Measurements from ENCODE around the gene PUDP. TPM values are rescaled to one million over a fixed set of nuclear protein-coding genes. Genes with fewer than 3 reads are reported as not detected.

PUDP gene
- total and polyA plus RNA-seq, 3 donors from 2014 or later = 8.8 to 15.5 (median 10.2) TPM

DNA sequence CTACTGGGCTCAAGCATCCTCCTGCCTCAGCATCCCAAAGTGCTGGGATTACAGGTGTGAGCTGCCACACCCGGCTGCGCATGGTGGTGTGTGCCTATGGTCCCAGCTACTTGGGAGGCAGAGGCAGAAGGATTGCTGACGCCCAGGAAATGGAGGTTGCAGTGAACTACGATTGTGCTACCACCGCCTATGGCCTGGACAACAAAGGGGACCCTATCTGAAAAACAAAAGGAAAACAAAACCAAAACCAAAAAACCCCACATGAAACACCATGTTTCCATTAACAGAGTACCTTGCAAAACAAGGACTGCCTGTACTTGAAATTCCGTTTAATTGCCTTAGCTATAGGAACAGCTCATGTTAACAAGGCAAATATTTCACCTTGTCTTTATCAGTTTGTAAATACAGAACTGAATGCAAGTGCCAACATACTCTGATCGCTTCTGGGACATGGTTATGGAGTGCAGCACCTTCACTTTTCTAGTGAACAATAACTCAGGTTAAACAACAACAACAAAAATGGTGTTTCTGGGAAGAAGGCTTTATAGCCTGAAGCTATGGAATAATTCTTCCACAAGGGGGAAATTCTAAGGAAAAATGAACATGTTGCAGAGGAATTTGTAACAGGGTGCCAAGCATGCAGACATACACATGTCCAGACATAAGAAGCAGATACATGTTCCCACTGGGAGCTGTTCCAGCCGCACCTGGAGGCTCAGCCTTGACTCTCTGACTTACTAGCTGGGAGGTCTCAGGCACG, 73.6 kb downstream of the PUDP start:
- H3K4me1 ChIP-seq = no peaks in the 10 kb centered on the region
- TF ChIP-seq, protein P1, sequence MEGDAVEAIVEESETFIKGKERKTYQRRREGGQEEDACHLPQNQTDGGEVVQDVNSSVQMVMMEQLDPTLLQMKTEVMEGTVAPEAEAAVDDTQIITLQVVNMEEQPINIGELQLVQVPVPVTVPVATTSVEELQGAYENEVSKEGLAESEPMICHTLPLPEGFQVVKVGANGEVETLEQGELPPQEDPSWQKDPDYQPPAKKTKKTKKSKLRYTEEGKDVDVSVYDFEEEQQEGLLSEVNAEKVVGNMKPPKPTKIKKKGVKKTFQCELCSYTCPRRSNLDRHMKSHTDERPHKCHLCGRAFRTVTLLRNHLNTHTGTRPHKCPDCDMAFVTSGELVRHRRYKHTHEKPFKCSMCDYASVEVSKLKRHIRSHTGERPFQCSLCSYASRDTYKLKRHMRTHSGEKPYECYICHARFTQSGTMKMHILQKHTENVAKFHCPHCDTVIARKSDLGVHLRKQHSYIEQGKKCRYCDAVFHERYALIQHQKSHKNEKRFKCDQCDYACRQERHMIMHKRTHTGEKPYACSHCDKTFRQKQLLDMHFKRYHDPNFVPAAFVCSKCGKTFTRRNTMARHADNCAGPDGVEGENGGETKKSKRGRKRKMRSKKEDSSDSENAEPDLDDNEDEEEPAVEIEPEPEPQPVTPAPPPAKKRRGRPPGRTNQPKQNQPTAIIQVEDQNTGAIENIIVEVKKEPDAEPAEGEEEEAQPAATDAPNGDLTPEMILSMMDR (IDR thresholded peaks at IDR 0.05) = no peak
- no peak for TF ChIP-seq POLR2A (IDR thresholded peaks at IDR 0.05)
- H3K27ac ChIP-seq = no peak overlapping the region
- WGBS, 2 donors = 74 to 82% methylated on average over 8 of the region's 9 CpGs
- intact Hi-C loops (cut with DNase I; ENCODE audit: low total_unique reads) = no loop called here
- DNase-seq = no peak
- H3K9me3 ChIP-seq = no peaks in the 10 kb centered on the region
- H3K36me3 ChIP-seq (ENCODE audit: low read depth, missing control alignments) = no peaks in the 10 kb centered on the region
- no peak overlapping the region for H3K4me3 ChIP-seq
- no peaks in the 10 kb centered on the region for H3K27me3 ChIP-seq

DNA sequence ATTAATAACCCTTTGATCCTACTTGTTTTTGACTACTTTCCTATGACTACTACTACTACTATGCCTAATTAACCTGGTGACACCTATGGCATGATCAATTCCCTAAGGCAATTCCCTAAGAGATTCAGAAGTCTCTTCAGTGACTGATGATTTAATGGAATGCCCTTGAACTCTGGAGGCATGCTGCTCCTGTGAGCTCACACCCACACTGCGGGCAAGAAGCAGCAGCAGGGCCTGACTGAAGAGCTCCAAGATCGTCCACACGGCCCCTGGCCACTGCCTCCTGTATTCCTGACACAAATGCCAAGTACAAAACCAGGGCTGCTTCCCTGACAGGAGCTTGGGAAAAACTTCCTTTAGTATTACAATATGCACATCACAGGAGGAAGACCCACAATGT, 74.6 kb downstream of the PUDP start:
- intact Hi-C loops (cut with DNase I; ENCODE audit: low total_unique reads) = no loop called here
- Histone ChIP-seq H3K4me3 (no peak overlapping the region), H3K4me1 (no peaks in the 10 kb centered on the region), H3K27ac (no peak overlapping the region), H3K27me3 (no peaks in the 10 kb centered on the region), H3K9me3 (no peaks in the 10 kb centered on the region), H3K36me3 (ENCODE audit: low read depth, missing control alignments) (no peaks in the 10 kb centered on the region)
- TF ChIP-seq, protein P1 (IDR thresholded peaks at IDR 0.05) = no peak
- no peak for TF ChIP-seq POLR2A (IDR thresholded peaks at IDR 0.05)
- WGBS, 2 donors = 6% methylated on average over 3 of the region's 3 CpGs; no CpG with 5 or more reads in 1 of the 2 donors
- no peak for DNase-seq

DNA sequence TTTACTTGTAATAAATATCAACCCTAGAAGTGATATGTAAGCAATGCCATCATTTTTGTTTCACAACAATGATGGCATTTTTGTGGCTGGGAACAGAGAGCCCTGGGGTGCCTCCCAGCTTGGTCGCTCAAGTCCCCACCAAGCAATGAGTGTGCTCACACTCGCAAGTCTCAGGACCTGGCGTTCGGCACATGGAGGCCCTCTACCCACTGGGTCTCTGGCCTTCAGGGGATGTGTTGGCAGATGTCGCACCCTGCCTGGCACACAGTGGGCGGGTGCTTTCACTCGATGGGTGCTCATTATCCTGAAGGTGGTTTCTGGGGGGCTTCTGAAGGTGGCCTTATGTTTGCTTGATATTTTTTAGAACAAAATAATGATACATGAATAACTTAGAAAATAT, 75.1 kb downstream of the PUDP start:
- H3K27me3 ChIP-seq = no peaks in the 10 kb centered on the region
- TF ChIP-seq, protein P1 (IDR thresholded peaks at IDR 0.05) = no peak
- no peak for TF ChIP-seq POLR2A (IDR thresholded peaks at IDR 0.05)
- no peaks in the 10 kb centered on the region for H3K4me1 ChIP-seq
- no peak for DNase-seq
- no peaks in the 10 kb centered on the region for H3K9me3 ChIP-seq
- no peaks in the 10 kb centered on the region for H3K36me3 ChIP-seq (ENCODE audit: low read depth, missing control alignments)
- 87 to 88% methylated on average over 4 to 7 of the region's 7 CpGs for WGBS, 2 donors
- H3K4me3 ChIP-seq = no peak overlapping the region
- no peak overlapping the region for H3K27ac ChIP-seq
- intact Hi-C loops (cut with DNase I; ENCODE audit: low total_unique reads) = no loop called here

DNA sequence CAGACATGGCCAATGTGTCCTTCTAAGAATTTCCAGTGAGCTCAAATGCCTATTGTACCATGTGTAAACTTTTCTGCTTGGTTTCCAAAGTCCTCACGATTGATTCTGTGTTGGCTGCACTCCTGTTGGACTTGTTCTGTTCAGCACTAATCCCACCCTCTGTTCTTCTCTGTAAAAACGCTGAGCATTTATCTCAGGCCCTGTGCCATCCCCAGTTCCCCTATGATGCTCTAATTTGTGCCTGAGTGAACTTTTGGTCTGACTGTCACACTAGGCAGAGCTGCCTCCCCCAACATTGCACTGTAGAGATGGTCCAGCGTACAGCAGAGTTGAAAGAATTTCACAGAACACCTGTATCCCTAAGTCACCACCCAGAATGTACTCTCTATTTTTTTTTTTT, 76.6 kb downstream of the PUDP start:
- H3K9me3 ChIP-seq = no peaks in the 10 kb centered on the region
- TF ChIP-seq, protein P1 (IDR thresholded peaks at IDR 0.05) = no peak
- TF ChIP-seq POLR2A (IDR thresholded peaks at IDR 0.05) = no peak
- H3K4me1 ChIP-seq = no peaks in the 10 kb centered on the region
- H3K36me3 ChIP-seq (ENCODE audit: low read depth, missing control alignments) = no peaks in the 10 kb centered on the region
- WGBS, 2 donors = 59 to 79% methylated on average over 3 of the region's 3 CpGs
- DNase-seq = no peak
- no peak overlapping the region for H3K27ac ChIP-seq
- no peak overlapping the region for H3K4me3 ChIP-seq
- no peaks in the 10 kb centered on the region for H3K27me3 ChIP-seq
- intact Hi-C loops (cut with DNase I; ENCODE audit: low total_unique reads) = no loop called here

DNA sequence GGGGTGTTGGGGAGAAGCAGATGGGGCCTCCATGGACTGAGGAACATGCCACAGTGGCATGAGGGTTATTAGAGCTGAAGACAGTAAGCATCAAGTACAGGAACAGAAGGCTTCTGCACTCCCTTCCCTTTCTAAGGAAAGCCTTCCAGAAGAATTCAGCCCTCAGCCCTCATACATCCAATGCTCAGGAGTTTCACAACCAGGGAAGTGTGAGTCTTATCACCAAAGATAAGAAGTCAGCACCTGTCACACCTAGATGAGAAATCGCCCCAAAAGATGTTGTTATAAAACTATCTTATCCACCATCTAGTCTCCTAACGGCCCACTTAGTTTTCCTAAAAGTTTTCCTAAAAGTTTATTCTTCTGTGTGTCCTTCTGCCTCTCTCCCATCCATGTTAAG, 78.4 kb downstream of the PUDP start:
- H3K4me1 ChIP-seq = no peaks in the 10 kb centered on the region
- DNase-seq = no peak
- TF ChIP-seq, protein P1 (IDR thresholded peaks at IDR 0.05) = no peak
- no peak for TF ChIP-seq POLR2A (IDR thresholded peaks at IDR 0.05)
- no peaks in the 10 kb centered on the region for H3K36me3 ChIP-seq (ENCODE audit: low read depth, missing control alignments)
- intact Hi-C loops (cut with DNase I; ENCODE audit: low total_unique reads) = no loop called here
- H3K4me3 ChIP-seq = no peak overlapping the region
- WGBS, 2 donors = 77 to 86% methylated on average over 2 of the region's 2 CpGs
- no peaks in the 10 kb centered on the region for H3K27me3 ChIP-seq
- no peak overlapping the region for H3K27ac ChIP-seq
- H3K9me3 ChIP-seq = no peaks in the 10 kb centered on the region

All from testis (tissue), 3 donors.